HCT116 (cell line): ENCODE data around the gene CSNK2A1. TPM values are rescaled to one million over a fixed set of nuclear protein-coding genes. Genes with fewer than 3 reads are reported as not detected.

Experiments
- ATAC-seq: fragments of 200-7000 bp; cut with Tn5 transposase; 2 replicates; pipeline ENCODE4 v1.9.1; 2020; ENCODE audit warnings: mild to moderate bottlenecking, moderate library complexity
- BruUV-seq: library from RNA; stranded (reverse); fragments of 400-500 nt; replicated peaks from 2 replicates; lab custom pipeline; 2021; lab: Mats Ljungman, UMichigan
- CTCF ChIA-PET: fragments of 300-600 bp; sonication (Branson Sonifier 250); formaldehyde crosslinking; loops from one replicate; lab custom pipeline; 2021; ENCODE audit warnings: antibody characterized with exemption; lab: Charles Lee
- POLR2A ChIA-PET: fragments of 300-600, 350-600 bp; sonication (Branson Sonifier 250); formaldehyde crosslinking; loops from one replicate; lab custom pipeline; 2021; ENCODE audit warnings: antibody characterized with exemption; lab: Charles Lee
- RAD21 ChIA-PET, 2 experiments: fragments of 300-600 bp; sonication (Branson Sonifier 250); formaldehyde crosslinking; loops; one replicate each; lab custom pipeline; 2023; ENCODE audit warnings: low total read pairs in 2 of 2; ENCODE audit not compliant: uncharacterized antibody in 2 of 2, unreplicated experiment in 2 of 2, low non-redundant PET in 1 of 2; lab: Charles Lee
- DNase-seq: peaks from one replicate; pipeline ENCODE4 v3.0.0-alpha.2; 2010; ENCODE audit warnings: low read depth, low spot score
- H2AFZ ChIP-seq: fragments of 200-600 bp; shearing (Covaris generic), sonication (generic); 2 replicates; pipeline ENCODE4 v1.6.1; 2017; ENCODE audit warnings: low read depth, mixed run types, mixed read lengths, antibody characterized with exemption, low read length; ENCODE audit not compliant: poor library complexity, severe bottlenecking
- H3K27ac ChIP-seq: 2 replicates; pipeline ENCODE4 v1.5.1; 2012; ENCODE audit warnings: low read depth, low read length
- H3K27me3 ChIP-seq: fragments of 200-600 bp; sonication (generic); 2 replicates; pipeline ENCODE4 v1.6.1; 2016; ENCODE audit warnings: mixed run types, low read length, mixed read lengths; ENCODE audit not compliant: insufficient read depth
- H3K36me3 ChIP-seq, 2 experiments: fragments of 200-500 bp in 1 of 2; fragments of 200-600 bp in 1 of 2; sonication (Bioruptor generic) in 1 of 2; sonication (generic) in 1 of 2; 2 replicates each; pipeline versions ENCODE4 v1.5.1 to v1.6.1; 2014 to 2016; ENCODE audit warnings: low read length in 2 of 2, inconsistent platforms in 1 of 2, mixed read lengths in 1 of 2, mixed run types in 1 of 2; ENCODE audit not compliant: insufficient read depth in 2 of 2, control insufficient read depth in 1 of 2
- H3K4me1 ChIP-seq, 2 experiments: fragments of 200-600 bp in 1 of 2; sonication (generic) in 1 of 2; 2 replicates each; pipeline versions ENCODE4 v1.5.1 to v1.6.1; 2012 to 2017; ENCODE audit warnings: low read length in 2 of 2, inconsistent platforms in 1 of 2, mild to moderate bottlenecking in 1 of 2, mixed read lengths in 1 of 2, mixed run types in 1 of 2, moderate library complexity in 1 of 2; ENCODE audit not compliant: insufficient read depth in 2 of 2, control insufficient read depth in 1 of 2
- H3K4me2 ChIP-seq: fragments of 200-600 bp; sonication (generic); 2 replicates; pipeline ENCODE4 v1.6.1; 2017; ENCODE audit warnings: mixed run types, low read length, mixed read lengths
- H3K4me3 ChIP-seq, 2 experiments: fragments of 200-600 bp in 1 of 2; sonication (generic) in 1 of 2; replicated peaks in 1 of 2; 2 replicates each; pipeline ENCODE4 v1.5.1; 2011 to 2016; ENCODE audit warnings: low read length in 2 of 2, control low read depth in 1 of 2, low read depth in 1 of 2, mild to moderate bottlenecking in 1 of 2, mixed read lengths in 1 of 2, mixed run types in 1 of 2
- H3K79me2 ChIP-seq: fragments of 200-600 bp; sonication (generic); 2 replicates; pipeline ENCODE4 v1.6.1; 2017; ENCODE audit warnings: mild to moderate bottlenecking, mixed run types, low read length, moderate library complexity, mixed read lengths; ENCODE audit not compliant: insufficient read depth
- H3K9ac ChIP-seq: fragments of 200-600 bp; sonication (generic); 2 replicates; pipeline ENCODE4 v1.6.1; 2016; ENCODE audit warnings: low read length, mixed read lengths
- H3K9me2 ChIP-seq: fragments of 200-600 bp; sonication (generic), shearing (Covaris generic); 2 replicates; pipeline ENCODE4 v1.6.1; 2017; ENCODE audit warnings: mixed run types, mild to moderate bottlenecking, moderate library complexity; ENCODE audit not compliant: insufficient read depth
- H3K9me3 ChIP-seq, 2 experiments: fragments of 200-500 bp in 1 of 2; fragments of 200-600 bp in 1 of 2; sonication (Bioruptor generic) in 1 of 2; sonication (generic) in 1 of 2; 2 replicates each; pipeline ENCODE4 v1.6.1; 2014 to 2017; ENCODE audit warnings: low read length in 2 of 2, mixed read lengths in 2 of 2, inconsistent platforms in 1 of 2, low read depth in 1 of 2, mild to moderate bottlenecking in 1 of 2, mixed run types in 1 of 2, moderate library complexity in 1 of 2; ENCODE audit not compliant: control insufficient read depth in 1 of 2, insufficient read depth in 1 of 2
- H4K20me1 ChIP-seq: fragments of 200-600 bp; sonication (generic), shearing (Covaris generic); 2 replicates; pipeline ENCODE4 v1.6.1; 2017; ENCODE audit warnings: mixed run types, mild to moderate bottlenecking, moderate library complexity; ENCODE audit not compliant: insufficient read depth
- CTCF ChIP-seq, 3 experiments: fragments of 200-600 bp in 1 of 3; sonication (generic) in 1 of 3; IDR thresholded peaks in 2 of 3; conservative IDR thresholded peaks in 1 of 3; 2 replicates each; pipeline ENCODE4 v1.5.1; 2012 to 2017; ENCODE audit warnings: low read depth in 2 of 3, low read length in 2 of 3, antibody characterized with exemption in 1 of 3, borderline replicate concordance in 1 of 3, control low read depth in 1 of 3, mild to moderate bottlenecking in 1 of 3, mixed read lengths in 1 of 3, mixed run types in 1 of 3, moderate library complexity in 1 of 3; ENCODE audit not compliant: insufficient read depth in 1 of 3
- EZH2 ChIP-seq: fragments of 200-600 bp; sonication (generic); IDR thresholded peaks from 2 replicates; pipeline ENCODE4 v1.6.1; 2017; ENCODE audit warnings: antibody characterized with exemption, mixed run types
- JUND ChIP-seq: IDR thresholded peaks from 2 replicates; pipeline ENCODE4 v1.6.1; 2012
- MAX ChIP-seq: IDR thresholded peaks from 2 replicates; pipeline ENCODE4 v1.6.1; 2012
- POLR2AphosphoS5 ChIP-seq: IDR thresholded peaks from 2 replicates; pipeline ENCODE4 v1.6.1; 2011; ENCODE audit warnings: mild to moderate bottlenecking, low read depth, low read length, moderate library complexity
- RAD21 ChIP-seq: IDR thresholded peaks from 2 replicates; pipeline ENCODE4 v1.6.1; 2012; ENCODE audit warnings: low read depth, mild to moderate bottlenecking
- SP1 ChIP-seq: IDR thresholded peaks from 2 replicates; pipeline ENCODE4 v1.6.1; 2012; ENCODE audit warnings: low read depth
- SRF ChIP-seq: IDR thresholded peaks from 2 replicates; pipeline ENCODE4 v1.6.1; 2012; ENCODE audit warnings: low read depth
- TCF7L2 ChIP-seq: IDR thresholded peaks from 2 replicates; pipeline ENCODE4 v1.7.0; 2011; ENCODE audit warnings: borderline replicate concordance, inconsistent platforms; ENCODE audit not compliant: insufficient read depth, insufficient read length; ENCODE audit errors: extremely low read depth
- YY1 ChIP-seq: IDR thresholded peaks from 2 replicates; pipeline ENCODE4 v1.6.1; 2011; ENCODE audit warnings: low read length, low read depth, moderate library complexity, mild to moderate bottlenecking; ENCODE audit not compliant: insufficient replicate concordance; ENCODE audit errors: extremely low read depth
- ZNF274 ChIP-seq: fragments of 200-500 bp; sonication (Bioruptor generic); IDR thresholded peaks from 2 replicates; pipeline ENCODE4 v1.6.1; 2014; ENCODE audit warnings: mild to moderate bottlenecking, low read depth, low read length, inconsistent platforms
- intact Hi-C: fragments of 100-400 bp; cut with micrococcal nuclease; formaldehyde crosslinking; loops from 2 replicates; pipeline ENCODE4 v1.10.0; 2022
- total RNA-seq: library from RNA; stranded (reverse); gene quantifications from one replicate; pipeline ENCODE4 v1.2.1, GENCODE V29; 2021; ENCODE audit not compliant: unreplicated experiment
- TF ChIP-seq, protein P1 (sequence below): IDR thresholded peaks from 2 replicates; pipeline ENCODE4 v1.6.1; 2012; ENCODE audit warnings: low read depth

CSNK2A1 gene
- total RNA-seq, 1 experiment from 2014 or later: 284 TPM

DNA sequence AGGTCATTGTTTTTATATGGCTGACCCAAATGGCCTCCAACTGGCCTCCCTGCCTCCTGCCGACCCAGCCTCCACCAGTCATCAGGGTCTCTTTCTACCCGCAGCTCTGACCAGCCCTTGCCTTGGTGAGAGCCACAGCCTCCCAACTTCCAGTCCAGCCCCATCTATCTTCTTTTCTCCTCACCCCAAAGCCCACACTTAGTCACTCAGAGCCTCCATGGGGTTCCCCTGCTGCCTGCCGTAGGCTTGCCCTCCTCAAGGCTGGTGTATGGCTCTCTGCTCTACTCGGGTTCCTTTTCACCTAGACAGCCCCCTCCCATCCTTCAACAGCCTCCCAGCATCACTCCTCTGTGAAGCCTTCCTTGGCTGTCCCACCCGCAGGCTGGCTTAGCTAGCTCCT is 48.4 kb upstream of the CSNK2A1 start:
- Histone ChIP-seq H3K9ac (no peak overlapping the region), H3K9me2 (no peaks in the 10 kb centered on the region), H3K9me3 (no peaks in the 10 kb centered on the region), H3K27ac (no peak overlapping the region), H2AFZ (no peak overlapping the region), H4K20me1 (no peaks in the 10 kb centered on the region), H3K4me1 (peaks cover 0 to 5% of the 10 kb centered on the region in 2 experiments; a peak in 3 of 4 replicates), H3K36me3 (no peaks in the 10 kb centered on the region), H3K79me2 (no peaks in the 10 kb centered on the region), H3K4me3 (no peak overlapping the region), H3K27me3 (peaks cover 3% of the 10 kb centered on the region; the same call in 1 of the 2 replicates), H3K4me2 (no peak overlapping the region)
- DNase-seq (no peak), ATAC-seq (no peak)
- intact Hi-C loops: no loop called here
- TF ChIP-seq POLR2AphosphoS5: no peak
- TF ChIP-seq SRF: no peak
- TF ChIP-seq JUND: no peak
- no peak for TF ChIP-seq SP1
- no peak for TF ChIP-seq EZH2
- TF ChIP-seq CTCF (IDR thresholded peaks at IDR 0.05 in 2 of 3, conservative IDR thresholded peaks at IDR 0.05 in 1 of 3; ENCODE audit: borderline replicate concordance in 1 of 3, insufficient read depth in 1 of 3, low read depth in 2 of 3, low read length in 2 of 3): no peak
- TF ChIP-seq MAX: no peak
- TF ChIP-seq, protein P1, sequence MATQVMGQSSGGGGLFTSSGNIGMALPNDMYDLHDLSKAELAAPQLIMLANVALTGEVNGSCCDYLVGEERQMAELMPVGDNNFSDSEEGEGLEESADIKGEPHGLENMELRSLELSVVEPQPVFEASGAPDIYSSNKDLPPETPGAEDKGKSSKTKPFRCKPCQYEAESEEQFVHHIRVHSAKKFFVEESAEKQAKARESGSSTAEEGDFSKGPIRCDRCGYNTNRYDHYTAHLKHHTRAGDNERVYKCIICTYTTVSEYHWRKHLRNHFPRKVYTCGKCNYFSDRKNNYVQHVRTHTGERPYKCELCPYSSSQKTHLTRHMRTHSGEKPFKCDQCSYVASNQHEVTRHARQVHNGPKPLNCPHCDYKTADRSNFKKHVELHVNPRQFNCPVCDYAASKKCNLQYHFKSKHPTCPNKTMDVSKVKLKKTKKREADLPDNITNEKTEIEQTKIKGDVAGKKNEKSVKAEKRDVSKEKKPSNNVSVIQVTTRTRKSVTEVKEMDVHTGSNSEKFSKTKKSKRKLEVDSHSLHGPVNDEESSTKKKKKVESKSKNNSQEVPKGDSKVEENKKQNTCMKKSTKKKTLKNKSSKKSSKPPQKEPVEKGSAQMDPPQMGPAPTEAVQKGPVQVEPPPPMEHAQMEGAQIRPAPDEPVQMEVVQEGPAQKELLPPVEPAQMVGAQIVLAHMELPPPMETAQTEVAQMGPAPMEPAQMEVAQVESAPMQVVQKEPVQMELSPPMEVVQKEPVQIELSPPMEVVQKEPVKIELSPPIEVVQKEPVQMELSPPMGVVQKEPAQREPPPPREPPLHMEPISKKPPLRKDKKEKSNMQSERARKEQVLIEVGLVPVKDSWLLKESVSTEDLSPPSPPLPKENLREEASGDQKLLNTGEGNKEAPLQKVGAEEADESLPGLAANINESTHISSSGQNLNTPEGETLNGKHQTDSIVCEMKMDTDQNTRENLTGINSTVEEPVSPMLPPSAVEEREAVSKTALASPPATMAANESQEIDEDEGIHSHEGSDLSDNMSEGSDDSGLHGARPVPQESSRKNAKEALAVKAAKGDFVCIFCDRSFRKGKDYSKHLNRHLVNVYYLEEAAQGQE: no peak
- no peak for TF ChIP-seq TCF7L2
- TF ChIP-seq YY1: no peak
- no peak for TF ChIP-seq ZNF274
- TF ChIP-seq RAD21: no peak
- ChIA-PET CTCF (no interaction called here), POLR2A (no interaction called here), RAD21 (no interaction called here)
- no TSS peak for BruUV-seq
